Peyer's patch (tissue), 4 donors: Measurements from ENCODE around the gene ZNF276. TPM values are rescaled to one million over a fixed set of nuclear protein-coding genes. Genes with fewer than 3 reads are reported as not detected.
"Not testable (repeated sequence)": the region's sequence is repeated elsewhere in the genome, so short reads cannot be mapped to it uniquely, and the experiment has no call there.

Source experiments
- DNase-seq, 3 donors: peaks; one replicate each; pipeline ENCODE4 v3.0.0-alpha.2; 2017 to 2019
- H3K27ac ChIP-seq, 4 donors: fragments of 200-600 bp; sonication (generic); one replicate each; pipeline ENCODE4 v1.5.1; 2016 to 2019
- H3K27me3 ChIP-seq, 2 donors: fragments of 200-600 bp; sonication (generic); one replicate each; pipeline ENCODE4 v1.5.1; 2019
- H3K36me3 ChIP-seq, 3 donors: fragments of 200-600 bp; sonication (generic); one replicate each; pipeline ENCODE4 v1.5.1; 2016 to 2019
- H3K4me1 ChIP-seq, 4 donors: fragments of 200-600 bp; sonication (generic); one replicate each; pipeline ENCODE4 v1.5.1; 2016 to 2019
- H3K4me3 ChIP-seq, 4 donors: fragments of 200-600 bp; sonication (generic); 1 replicate in 3 of 4; 2 replicates in 1 of 4; pipeline ENCODE4 v1.5.1; 2016 to 2019; ENCODE audit warnings: mild to moderate bottlenecking in 1 of 4
- H3K9me3 ChIP-seq, 4 donors: fragments of 200-600 bp; sonication (generic); one replicate each; pipeline ENCODE4 v1.5.1; 2016 to 2019; ENCODE audit warnings: mild to moderate bottlenecking in 1 of 4
- CTCF ChIP-seq, 6 experiments: fragments of 450-650 bp in 4 of 6; fragments of 200-600 bp in 2 of 6; sonication (generic) in 1 of 6; IDR thresholded peaks; one replicate each; pipeline ENCODE4 v1.5.1; 2017 to 2019; ENCODE audit warnings: antibody characterized with exemption in 6 of 6, mild to moderate bottlenecking in 3 of 6, moderate library complexity in 1 of 6
- POLR2A ChIP-seq, 2 donors: fragments of 450-650 bp; IDR thresholded peaks; one replicate each; pipeline ENCODE4 v1.5.1; 2017; ENCODE audit warnings: antibody characterized with exemption in 2 of 2, mild to moderate bottlenecking in 2 of 2, moderate library complexity in 2 of 2
- total RNA-seq, 4 donors: library from RNA; depleted of rRNA; stranded (reverse); fragments of >200 nt; gene quantifications; one replicate each; pipeline ENCODE4 v1.1.0, GENCODE V29; 2016

The ZNF276 gene
- total RNA-seq, 4 donors from 2014 or later = 59.0 to 270 (median 125) TPM

- no peak overlapping the region for H3K27ac ChIP-seq
- peaks cover 3 to 23% (median 8%) of the 10 kb centered on the region in 4 donors for H3K4me1 ChIP-seq
- no peaks in the 10 kb centered on the region for H3K9me3 ChIP-seq
- TF ChIP-seq CTCF (IDR thresholded peaks at IDR 0.05) (no peak), POLR2A (IDR thresholded peaks at IDR 0.05) (no peak)
- no peaks in the 10 kb centered on the region for H3K27me3 ChIP-seq
- H3K36me3 ChIP-seq = peaks cover 0 to 58% (median 3%) of the 10 kb centered on the region in 3 donors
- no peak for DNase-seq
- no peak overlapping the region for H3K4me3 ChIP-seq
Measured at GRCh38 chr16:89690392-89690901, 30.9 kb upstream of the ZNF276 start.

GRCh38 chr16:89691231-89691985, 29.9 kb upstream of the ZNF276 start:
- no peak overlapping the region for H3K27ac ChIP-seq
- H3K36me3 ChIP-seq = peaks cover 0 to 66% (median 3%) of the 10 kb centered on the region in 3 donors
- TF ChIP-seq CTCF (IDR thresholded peaks at IDR 0.05) (no peak), POLR2A (IDR thresholded peaks at IDR 0.05) (no peak)
- no peak for DNase-seq
- peaks cover 3 to 31% (median 13%) of the 10 kb centered on the region in 4 donors for H3K4me1 ChIP-seq
- H3K4me3 ChIP-seq = no peak overlapping the region
- no peaks in the 10 kb centered on the region for H3K9me3 ChIP-seq
- no peaks in the 10 kb centered on the region for H3K27me3 ChIP-seq

- Histone ChIP-seq H3K4me1 (peaks cover 3 to 37% (median 17%) of the 10 kb centered on the region in 4 donors), H3K36me3 (peaks cover 0 to 72% (median 3%) of the 10 kb centered on the region in 3 donors), H3K4me3 (no peak overlapping the region), H3K27me3 (no peaks in the 10 kb centered on the region), H3K27ac (no peak overlapping the region), H3K9me3 (no peaks in the 10 kb centered on the region)
- TF ChIP-seq POLR2A (IDR thresholded peaks at IDR 0.05) (no peak), CTCF (IDR thresholded peaks at IDR 0.05) (no peak)
- no peak for DNase-seq
Measured at GRCh38 chr16:89691986-89692569, 29.3 kb upstream of the ZNF276 start.

- H3K9me3 ChIP-seq = no peaks in the 10 kb centered on the region
- no peak overlapping the region for H3K4me3 ChIP-seq
- no peak overlapping the region for H3K27ac ChIP-seq
- no peaks in the 10 kb centered on the region for H3K27me3 ChIP-seq
- no peak for DNase-seq
- TF ChIP-seq CTCF (IDR thresholded peaks at IDR 0.05) (no peak), POLR2A (IDR thresholded peaks at IDR 0.05) (no peak)
- peaks cover under 1 to 28% (median 10%) of the 10 kb centered on the region in 4 donors for H3K4me1 ChIP-seq
- peaks cover 0 to 84% (median 3%) of the 10 kb centered on the region in 3 donors for H3K36me3 ChIP-seq
Measured at GRCh38 chr16:89693289-89693731, 28.0 kb upstream of the ZNF276 start.

- Histone ChIP-seq H3K4me3 (no peak overlapping the region), H3K36me3 (peaks cover 0 to 84% (median 3%) of the 10 kb centered on the region in 3 donors), H3K9me3 (no peaks in the 10 kb centered on the region), H3K27ac (no peak overlapping the region), H3K27me3 (no peaks in the 10 kb centered on the region), H3K4me1 (peaks cover 0 to 23% (median 10%) of the 10 kb centered on the region in 4 donors)
- DNase-seq = peak in 1 of 3 donors; percentile 51
- TF ChIP-seq CTCF (IDR thresholded peaks at IDR 0.05) (no peak), POLR2A (IDR thresholded peaks at IDR 0.05) (no peak)
Measured at GRCh38 chr16:89693931-89694783, 27.2 kb upstream of the ZNF276 start.

GRCh38 chr16:89694784-89695085, 26.6 kb upstream of the ZNF276 start:
- H3K4me3 ChIP-seq, H3K27me3 ChIP-seq, H3K9me3 ChIP-seq, DNase-seq: not testable (repeated sequence)
- H3K36me3 ChIP-seq = peaks cover 0 to 79% (median 3%) of the 10 kb centered on the region in 3 donors
- H3K27ac ChIP-seq = peak overlapping the region in 1 of 4 donors; percentile 45
- H3K4me1 ChIP-seq = peaks cover 0 to 28% (median 12%) of the 10 kb centered on the region in 4 donors
